ENCODE measurements around the gene BFSP2.

GRCh38 chr3:133388696-133389395 lies 11.0 kb upstream of the BFSP2 start:
- TF ChIP-seq EZH2 (IDR thresholded peaks at IDR 0.05; ENCODE audit: borderline replicate concordance, low read length) = no peak
- TF ChIP-seq, protein P1, sequence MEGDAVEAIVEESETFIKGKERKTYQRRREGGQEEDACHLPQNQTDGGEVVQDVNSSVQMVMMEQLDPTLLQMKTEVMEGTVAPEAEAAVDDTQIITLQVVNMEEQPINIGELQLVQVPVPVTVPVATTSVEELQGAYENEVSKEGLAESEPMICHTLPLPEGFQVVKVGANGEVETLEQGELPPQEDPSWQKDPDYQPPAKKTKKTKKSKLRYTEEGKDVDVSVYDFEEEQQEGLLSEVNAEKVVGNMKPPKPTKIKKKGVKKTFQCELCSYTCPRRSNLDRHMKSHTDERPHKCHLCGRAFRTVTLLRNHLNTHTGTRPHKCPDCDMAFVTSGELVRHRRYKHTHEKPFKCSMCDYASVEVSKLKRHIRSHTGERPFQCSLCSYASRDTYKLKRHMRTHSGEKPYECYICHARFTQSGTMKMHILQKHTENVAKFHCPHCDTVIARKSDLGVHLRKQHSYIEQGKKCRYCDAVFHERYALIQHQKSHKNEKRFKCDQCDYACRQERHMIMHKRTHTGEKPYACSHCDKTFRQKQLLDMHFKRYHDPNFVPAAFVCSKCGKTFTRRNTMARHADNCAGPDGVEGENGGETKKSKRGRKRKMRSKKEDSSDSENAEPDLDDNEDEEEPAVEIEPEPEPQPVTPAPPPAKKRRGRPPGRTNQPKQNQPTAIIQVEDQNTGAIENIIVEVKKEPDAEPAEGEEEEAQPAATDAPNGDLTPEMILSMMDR (IDR thresholded peaks at IDR 0.05; ENCODE audit: low read length) = no peak
